Keratinocyte (primary cell): Measurements from ENCODE around the gene SPSB2.

Source experiments
- CTCF ChIP-seq, 3 experiments: IDR thresholded peaks in 1 of 3; conservative IDR thresholded peaks in 1 of 3; optimal IDR thresholded peaks in 1 of 3; 2 replicates in 2 of 3; 3 replicates in 1 of 3; pipeline versions ENCODE3 to v1.5.1; 2011; ENCODE audit warnings: low read length in 3 of 3, mild to moderate bottlenecking in 3 of 3, moderate library complexity in 2 of 3, control low read depth in 1 of 3, inconsistent platforms in 1 of 3; ENCODE audit not compliant: insufficient read depth in 2 of 3; ENCODE audit errors: extremely low read depth in 1 of 3
- EZH2 ChIP-seq: IDR thresholded peaks from one replicate; pipeline ENCODE4 v1.6.1; 2012; ENCODE audit warnings: inconsistent platforms, mild to moderate bottlenecking, low read length, moderate library complexity

- no peak for TF ChIP-seq CTCF (optimal IDR thresholded peaks at IDR 0.05 in 1 of 3, IDR thresholded peaks at IDR 0.05 in 1 of 3, conservative IDR thresholded peaks at IDR 0.05 in 1 of 3; ENCODE audit: extremely low read depth in 1 of 3, insufficient read depth in 2 of 3, low read length in 3 of 3)
- no peak for TF ChIP-seq EZH2
Observed at GRCh38 chr12:6883683-6884082, 10.6 kb upstream of the SPSB2 start.
